Liver (tissue), 9 donors: Measurements from ENCODE around the gene ERC1. TPM values are rescaled to one million over a fixed set of nuclear protein-coding genes. Genes with fewer than 3 reads are reported as not detected.

Experiments
- DNase-seq: peaks from one replicate; pipeline ENCODE4 v3.0.0-alpha.2; 2017; ENCODE audit warnings: low spot score
- H3K27ac ChIP-seq, 2 donors: one replicate each; pipeline ENCODE4 v1.7.0; 2013; ENCODE audit warnings: inconsistent platforms in 2 of 2, low read length in 2 of 2, control low read depth in 1 of 2, low read depth in 1 of 2, mild to moderate bottlenecking in 1 of 2
- H3K27me3 ChIP-seq, 4 donors: one replicate each; pipeline versions ENCODE4 v1.6.1 to v1.7.0; 2013; ENCODE audit warnings: low read length in 3 of 4, inconsistent platforms in 1 of 4, mild to moderate bottlenecking in 1 of 4, moderate library complexity in 1 of 4; ENCODE audit not compliant: control insufficient read depth in 4 of 4, insufficient read depth in 4 of 4
- H3K36me3 ChIP-seq, 4 donors: one replicate each; pipeline versions ENCODE4 v1.6.1 to v1.7.0; 2013; ENCODE audit warnings: low read length in 3 of 4, mild to moderate bottlenecking in 3 of 4, low read depth in 1 of 4, moderate library complexity in 1 of 4; ENCODE audit not compliant: control insufficient read depth in 4 of 4, insufficient read depth in 3 of 4
- H3K4me1 ChIP-seq, 4 donors: one replicate each; pipeline versions ENCODE4 v1.6.1 to v1.7.0; 2013; ENCODE audit warnings: low read length in 3 of 4, mild to moderate bottlenecking in 3 of 4, moderate library complexity in 1 of 4; ENCODE audit not compliant: control insufficient read depth in 4 of 4, insufficient read depth in 4 of 4
- H3K4me3 ChIP-seq, 3 donors: one replicate each; pipeline versions ENCODE4 v1.6.1 to v1.7.0; 2013; ENCODE audit warnings: low read length in 3 of 3, control low read depth in 1 of 3, low read depth in 1 of 3, mild to moderate bottlenecking in 1 of 3
- H3K9ac ChIP-seq, 2 donors: one replicate each; pipeline ENCODE4 v1.7.0; 2013; ENCODE audit warnings: low read length in 2 of 2, mild to moderate bottlenecking in 2 of 2, moderate library complexity in 2 of 2, control low read depth in 1 of 2, low read depth in 1 of 2
- H3K9me3 ChIP-seq, 4 donors: one replicate each; pipeline versions ENCODE4 v1.6.1 to v1.7.0; 2013; ENCODE audit warnings: low read length in 3 of 4; ENCODE audit not compliant: control insufficient read depth in 4 of 4
- CTCF ChIP-seq: fragments of 150-350 bp; IDR thresholded peaks from 2 replicates; pipeline ENCODE4 v1.5.1; 2017; ENCODE audit warnings: improper control_type of control experiment, low read depth, low read length; ENCODE audit not compliant: missing input control
- EGR1 ChIP-seq, 2 donors: IDR thresholded peaks; 2 replicates each; pipeline ENCODE4 v1.6.1; 2016 to 2018; ENCODE audit warnings: antibody characterized with exemption in 2 of 2, low read depth in 2 of 2
- FOXA1 ChIP-seq: IDR thresholded peaks from 2 replicates; pipeline ENCODE4 v1.6.1; 2016; ENCODE audit warnings: antibody characterized with exemption
- FOXA2 ChIP-seq: IDR thresholded peaks from 2 replicates; pipeline ENCODE4 v1.6.1; 2016; ENCODE audit warnings: antibody characterized with exemption
- GABPA ChIP-seq, 2 donors: IDR thresholded peaks in 1 of 2; conservative IDR thresholded peaks in 1 of 2; 2 replicates each; pipeline ENCODE4 v1.6.1; 2016; ENCODE audit warnings: antibody characterized with exemption in 2 of 2, mild to moderate bottlenecking in 1 of 2, moderate library complexity in 1 of 2
- HNF4A ChIP-seq, 2 donors: conservative IDR thresholded peaks; 2 replicates each; pipeline ENCODE4 v1.6.1; 2016; ENCODE audit warnings: antibody characterized with exemption in 2 of 2, mild to moderate bottlenecking in 2 of 2
- HNF4G ChIP-seq: IDR thresholded peaks from 2 replicates; pipeline ENCODE4 v1.6.1; 2016; ENCODE audit warnings: antibody characterized with exemption
- JUND ChIP-seq, 2 donors: IDR thresholded peaks; 2 replicates each; pipeline ENCODE4 v1.6.1; 2016; ENCODE audit warnings: antibody characterized with exemption in 2 of 2
- MAX ChIP-seq: IDR thresholded peaks from 2 replicates; pipeline ENCODE4 v1.6.1; 2016; ENCODE audit warnings: antibody characterized with exemption
- NR2F2 ChIP-seq: IDR thresholded peaks from 2 replicates; pipeline ENCODE4 v1.6.1; 2016; ENCODE audit warnings: antibody characterized with exemption
- RAD21 ChIP-seq, 2 donors: IDR thresholded peaks; 2 replicates each; pipeline ENCODE4 v1.6.1; 2016; ENCODE audit warnings: antibody characterized with exemption in 2 of 2, mild to moderate bottlenecking in 2 of 2
- REST ChIP-seq: IDR thresholded peaks from 2 replicates; pipeline ENCODE4 v1.6.1; 2016; ENCODE audit warnings: antibody characterized with exemption, mild to moderate bottlenecking
- RXRA ChIP-seq, 2 donors: IDR thresholded peaks; 2 replicates each; pipeline ENCODE4 v1.6.1; 2017 to 2018; ENCODE audit warnings: antibody characterized with exemption in 2 of 2, mild to moderate bottlenecking in 1 of 2
- SP1 ChIP-seq: IDR thresholded peaks from 2 replicates; pipeline ENCODE4 v1.6.1; 2018; ENCODE audit warnings: antibody characterized with exemption, mild to moderate bottlenecking
- TAF1 ChIP-seq: conservative IDR thresholded peaks from 2 replicates; pipeline ENCODE4 v1.6.1; 2016; ENCODE audit warnings: antibody characterized with exemption, mild to moderate bottlenecking
- YY1 ChIP-seq: IDR thresholded peaks from 2 replicates; pipeline ENCODE4 v1.6.1; 2016; ENCODE audit warnings: antibody characterized with exemption, mild to moderate bottlenecking
- ZBTB33 ChIP-seq: IDR thresholded peaks from 2 replicates; pipeline ENCODE4 v1.6.1; 2016; ENCODE audit warnings: antibody characterized with exemption
- WGBS: extraction: QIAGEN DNeasy Blood & Tissue Kit; methylation state at CpG from one replicate; pipeline ENCODE4 v1.1.7; 2013; 5-methylcytosine and 5-hydroxymethylcytosine counted together
- polyA plus RNA-seq, 2 donors: library from polyadenylated mRNA; stranded (reverse) in 1 of 2; unstranded in 1 of 2; fragments of 200-250 nt in 1 of 2; fragments of >200 nt in 1 of 2; fragmentation: Nextera tagmentation in 1 of 2; extraction: Ambion mirVana in 1 of 2; gene quantifications; one replicate each; pipeline versions ENCODE4 v1.2.1 to v1.2.3, GENCODE V29; 2013 to 2015
- total RNA-seq, 2 donors: library from RNA; depleted of rRNA; stranded (reverse); fragments of >200 nt; gene quantifications; one replicate each; pipeline ENCODE4 v1.2.3, GENCODE V29; 2014
- donor health status: healthy.
- donor health status: healthy.
- donor health status: healthy.
- donor health status: healthy.
- donor health status: healthy.

Gene ERC1
- total and polyA plus RNA-seq, 4 donors: 6.2 to 50.2 (median 10.3) TPM

- WGBS: 97% methylated on average over 2 of the region's 2 CpGs
- Histone ChIP-seq H3K9ac (no peak overlapping the region), H3K27ac (no peak overlapping the region), H3K27me3 (no peaks in the 10 kb centered on the region), H3K4me3 (no peak overlapping the region), H3K4me1 (peaks cover 0 to 3% (median under 1%) of the 10 kb centered on the region in 4 donors), H3K36me3 (peaks cover 0 to 7% (median 4%) of the 10 kb centered on the region in 4 donors), H3K9me3 (no peaks in the 10 kb centered on the region)
- no peak for DNase-seq
- no peak for TF ChIP-seq HNF4G
- TF ChIP-seq YY1: no peak
- TF ChIP-seq NR2F2: no peak
- TF ChIP-seq JUND (IDR thresholded peaks at IDR 0.05): no peak
- no peak for TF ChIP-seq RAD21 (IDR thresholded peaks at IDR 0.05)
- TF ChIP-seq CTCF: no peak
- no peak for TF ChIP-seq RXRA (IDR thresholded peaks at IDR 0.05)
- TF ChIP-seq MAX: no peak
- TF ChIP-seq SP1: no peak
- TF ChIP-seq FOXA2: no peak
- no peak for TF ChIP-seq REST
Observed at GRCh38 chr12:1184402-1184801, 193.4 kb downstream of the ERC1 start.

GRCh38 chr12:1185460-1186182, 194.6 kb downstream of the ERC1 start:
- peaks cover 0 to 10% (median 6%) of the 10 kb centered on the region in 4 donors for H3K36me3 ChIP-seq
- no peak overlapping the region for H3K4me3 ChIP-seq
- DNase-seq: no peak
- TF ChIP-seq ZBTB33 (no peak), MAX (no peak), TAF1 (no peak), FOXA1 (no peak), FOXA2 (no peak), RXRA (IDR thresholded peaks at IDR 0.05) (no peak), HNF4G (no peak), EGR1 (IDR thresholded peaks at IDR 0.05; ENCODE audit: low read depth in 2 of 2) (no peak), RAD21 (IDR thresholded peaks at IDR 0.05) (no peak), REST (no peak), CTCF (no peak), NR2F2 (no peak), GABPA (IDR thresholded peaks at IDR 0.05 in 1 of 2, conservative IDR thresholded peaks at IDR 0.05 in 1 of 2) (no peak), YY1 (no peak), HNF4A (conservative IDR thresholded peaks at IDR 0.05) (no peak)

More at GRCh38 chr12:1185460-1186182, 194.6 kb downstream of the ERC1 start:
- H3K9me3 ChIP-seq: no peaks in the 10 kb centered on the region
- WGBS: 88% methylated on average over 3 of the region's 3 CpGs
- no peak overlapping the region for H3K27ac ChIP-seq
- no peak overlapping the region for H3K9ac ChIP-seq
- H3K27me3 ChIP-seq: no peaks in the 10 kb centered on the region
- H3K4me1 ChIP-seq: peaks cover 0 to 3% (median under 1%) of the 10 kb centered on the region in 4 donors
